Gastrocnemius medialis (tissue), 4 donors: ENCODE measurements around the gene CACNA1B. TPM values are rescaled to one million over a fixed set of nuclear protein-coding genes. Genes with fewer than 3 reads are reported as not detected.

Experiments used
- ATAC-seq, 2 donors: fragments of 150-250 bp; one replicate each; pipeline ENCODE4 v1.9.1; 2016
- DNase-seq, 2 donors: peaks; one replicate each; pipeline ENCODE4 v3.0.0-alpha.2; 2019
- H3K27ac ChIP-seq, 4 donors: fragments of 200-600 bp; sonication (generic); 1 replicate in 1 of 4; 2 replicates in 3 of 4; pipeline ENCODE4 v1.5.1; 2016 to 2018; ENCODE audit warnings: mild to moderate bottlenecking in 2 of 4, moderate library complexity in 1 of 4
- H3K27me3 ChIP-seq, 3 donors: fragments of 200-600 bp; sonication (generic) in 2 of 3; 1 replicate in 1 of 3; 2 replicates in 2 of 3; pipeline versions ENCODE4 v1.5.1 to v1.6.0; 2016 to 2019; ENCODE audit warnings: mild to moderate bottlenecking in 1 of 3, moderate library complexity in 1 of 3
- H3K36me3 ChIP-seq, 2 donors: fragments of 200-600 bp; sonication (generic) in 1 of 2; one replicate each; pipeline ENCODE4 v1.5.1; 2017 to 2018
- H3K4me1 ChIP-seq, 2 donors: fragments of 200-600 bp; sonication (generic) in 1 of 2; one replicate each; pipeline ENCODE4 v1.5.1; 2016 to 2017; ENCODE audit warnings: mild to moderate bottlenecking in 2 of 2
- H3K4me3 ChIP-seq, 4 donors: fragments of 200-600 bp; sonication (generic) in 3 of 4; 1 replicate in 1 of 4; 2 replicates in 3 of 4; pipeline ENCODE4 v1.5.1; 2016 to 2019; ENCODE audit warnings: mild to moderate bottlenecking in 2 of 4
- H3K9me3 ChIP-seq, 3 donors: fragments of 200-600 bp; sonication (generic) in 2 of 3; 1 replicate in 1 of 3; 2 replicates in 2 of 3; pipeline ENCODE4 v1.5.1; 2016 to 2019
- POLR2A ChIP-seq, 2 donors: fragments of 450-650 bp; IDR thresholded peaks; one replicate each; pipeline ENCODE4 v1.6.1; 2017; ENCODE audit warnings: antibody characterized with exemption in 2 of 2, mild to moderate bottlenecking in 2 of 2, moderate library complexity in 2 of 2
- in situ Hi-C, 4 donors: fragments of 200-750 bp; cut with MboI; loops; one replicate each; pipeline versions ENCODE4 v1.15.0 to v1.8.0; 2017; ENCODE audit warnings: low sequenced_read_pairs in 4 of 4
- intact Hi-C: fragments of 100-400 bp; cut with DNase I; formaldehyde crosslinking; loops from one replicate; pipeline ENCODE4 v1.15.1; 2023; ENCODE audit warnings: low total_unique reads
- total RNA-seq, 4 donors: library from RNA; depleted of rRNA; stranded (reverse); fragments of >200 nt; gene quantifications; one replicate each; pipeline versions ENCODE4 v1.1.0 to v1.2.3, GENCODE V29; 2016
- TF ChIP-seq, protein P1 (sequence below), 5 experiments: fragments of 450-650 bp in 3 of 5; fragments of 200-600 bp in 2 of 5; sonication (generic) in 2 of 5; IDR thresholded peaks in 4 of 5; conservative IDR thresholded peaks in 1 of 5; 1 replicate in 4 of 5; 2 replicates in 1 of 5; pipeline ENCODE4 v1.5.1; 2016 to 2019; ENCODE audit warnings: antibody characterized with exemption in 5 of 5, mild to moderate bottlenecking in 3 of 5, moderate library complexity in 3 of 5

Gene CACNA1B
- total RNA-seq, 4 donors from 2014 or later: 0.07 TPM; not detected in 3

DNA sequence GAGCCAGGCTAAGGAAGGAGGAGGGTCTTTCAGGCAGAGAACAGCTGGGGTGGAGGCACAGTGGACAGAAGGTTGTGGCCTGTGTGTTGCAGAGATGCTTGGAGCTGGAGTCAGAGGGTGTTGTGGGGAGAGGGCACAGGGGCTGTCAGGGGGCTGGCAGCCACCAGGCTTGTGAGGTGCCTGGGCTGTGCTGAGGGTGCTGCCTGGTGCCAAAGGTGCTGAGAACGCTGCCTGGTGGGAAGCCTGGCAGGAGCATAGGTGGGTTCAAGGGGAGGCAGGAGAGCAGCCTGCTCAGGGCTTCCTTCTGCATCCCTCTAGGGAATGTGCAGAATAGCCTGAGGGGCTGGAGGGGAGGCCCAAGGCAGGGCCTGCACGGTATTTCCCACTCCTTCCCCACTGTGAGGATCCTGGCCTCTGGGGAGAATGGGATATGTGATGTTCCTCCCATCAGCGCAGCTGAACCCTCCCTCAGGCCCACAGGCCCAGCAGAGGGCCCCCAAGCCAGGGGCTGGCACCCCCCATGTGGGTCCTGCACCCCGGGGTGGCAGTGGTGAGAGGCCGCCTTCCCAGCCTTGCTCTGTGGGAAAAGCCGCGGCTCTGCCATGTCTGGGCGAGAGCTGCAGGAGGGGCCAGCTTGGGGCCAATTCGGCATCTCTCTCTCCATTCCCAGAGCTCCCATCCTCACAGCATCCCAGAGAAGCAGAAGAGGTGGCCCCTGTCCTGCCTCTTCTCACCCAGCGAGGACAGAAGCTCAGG lies 76.3 kb downstream of the CACNA1B start:
- no peak for ATAC-seq
- H3K4me1 ChIP-seq: no peaks in the 10 kb centered on the region
- no peak for TF ChIP-seq POLR2A (IDR thresholded peaks at IDR 0.05)
- TF ChIP-seq, protein P1, sequence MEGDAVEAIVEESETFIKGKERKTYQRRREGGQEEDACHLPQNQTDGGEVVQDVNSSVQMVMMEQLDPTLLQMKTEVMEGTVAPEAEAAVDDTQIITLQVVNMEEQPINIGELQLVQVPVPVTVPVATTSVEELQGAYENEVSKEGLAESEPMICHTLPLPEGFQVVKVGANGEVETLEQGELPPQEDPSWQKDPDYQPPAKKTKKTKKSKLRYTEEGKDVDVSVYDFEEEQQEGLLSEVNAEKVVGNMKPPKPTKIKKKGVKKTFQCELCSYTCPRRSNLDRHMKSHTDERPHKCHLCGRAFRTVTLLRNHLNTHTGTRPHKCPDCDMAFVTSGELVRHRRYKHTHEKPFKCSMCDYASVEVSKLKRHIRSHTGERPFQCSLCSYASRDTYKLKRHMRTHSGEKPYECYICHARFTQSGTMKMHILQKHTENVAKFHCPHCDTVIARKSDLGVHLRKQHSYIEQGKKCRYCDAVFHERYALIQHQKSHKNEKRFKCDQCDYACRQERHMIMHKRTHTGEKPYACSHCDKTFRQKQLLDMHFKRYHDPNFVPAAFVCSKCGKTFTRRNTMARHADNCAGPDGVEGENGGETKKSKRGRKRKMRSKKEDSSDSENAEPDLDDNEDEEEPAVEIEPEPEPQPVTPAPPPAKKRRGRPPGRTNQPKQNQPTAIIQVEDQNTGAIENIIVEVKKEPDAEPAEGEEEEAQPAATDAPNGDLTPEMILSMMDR (IDR thresholded peaks at IDR 0.05 in 4 of 5, conservative IDR thresholded peaks at IDR 0.05 in 1 of 5): no peak

DNA sequence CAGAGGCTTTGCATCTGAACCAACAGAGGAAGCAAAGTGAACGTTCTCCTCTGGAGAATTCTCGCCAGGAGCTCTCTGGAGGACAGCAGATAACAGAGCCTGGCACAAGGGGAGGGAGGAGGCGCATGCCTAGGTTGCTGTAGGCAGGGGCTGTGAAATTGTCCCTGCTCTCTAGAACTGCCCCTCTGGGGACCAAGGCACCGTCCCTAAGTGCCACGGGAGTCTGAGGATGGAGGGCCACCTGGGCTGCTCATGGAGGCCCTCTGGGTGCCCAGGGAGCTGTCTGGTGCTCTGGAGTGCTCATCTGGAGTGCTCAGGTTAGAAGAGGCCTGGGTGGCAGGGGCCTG lies 77.6 kb downstream of the CACNA1B start:
- no peaks in the 10 kb centered on the region for H3K27me3 ChIP-seq
- in situ Hi-C loops (no loop called here), intact Hi-C loops (no loop called here)
- no peaks in the 10 kb centered on the region for H3K4me1 ChIP-seq
- TF ChIP-seq, protein P1 (IDR thresholded peaks at IDR 0.05 in 4 of 5, conservative IDR thresholded peaks at IDR 0.05 in 1 of 5): no peak
- TF ChIP-seq POLR2A (IDR thresholded peaks at IDR 0.05): no peak
- ATAC-seq: no peak
- no peak for DNase-seq
- H3K27ac ChIP-seq: no peak overlapping the region
- H3K9me3 ChIP-seq: no peaks in the 10 kb centered on the region
- H3K36me3 ChIP-seq: no peaks in the 10 kb centered on the region
- H3K4me3 ChIP-seq: no peak overlapping the region

More for the DNA sequence above, 76.3 kb downstream of the CACNA1B start:
- H3K27ac ChIP-seq: no peak overlapping the region
- no peaks in the 10 kb centered on the region for H3K9me3 ChIP-seq
- H3K36me3 ChIP-seq: no peaks in the 10 kb centered on the region
- in situ Hi-C loops (no loop called here), intact Hi-C loops (no loop called here)
- H3K27me3 ChIP-seq: peaks cover 0 to 3% (median 0%) of the 10 kb centered on the region in 3 donors
- DNase-seq: no peak
- no peak overlapping the region for H3K4me3 ChIP-seq

DNA sequence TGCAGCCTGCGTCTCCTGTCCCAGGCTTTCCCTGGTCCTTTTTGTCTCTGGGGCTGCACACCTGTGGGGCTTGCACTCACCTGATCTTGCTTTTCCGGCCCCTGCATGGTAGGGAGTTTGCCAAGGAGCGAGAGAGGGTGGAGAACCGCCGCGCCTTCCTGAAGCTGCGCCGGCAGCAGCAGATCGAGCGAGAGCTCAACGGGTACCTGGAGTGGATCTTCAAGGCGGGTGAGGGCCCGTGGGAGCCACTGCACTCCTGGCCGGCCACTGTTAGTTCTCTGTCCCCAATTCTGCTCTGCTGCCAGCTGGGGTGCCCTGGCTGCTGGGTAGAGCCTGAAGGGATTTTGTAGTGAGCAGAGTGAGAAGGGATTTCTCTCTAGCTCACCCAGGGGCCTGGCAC lies 78.0 kb downstream of the CACNA1B start:
- intact Hi-C loops: no loop called here
- Histone ChIP-seq H3K36me3 (no peaks in the 10 kb centered on the region), H3K27me3 (no peaks in the 10 kb centered on the region), H3K4me1 (no peaks in the 10 kb centered on the region), H3K4me3 (no peak overlapping the region), H3K27ac (no peak overlapping the region), H3K9me3 (no peaks in the 10 kb centered on the region)
- ATAC-seq (no peak), DNase-seq (no peak)
- TF ChIP-seq, protein P1 (IDR thresholded peaks at IDR 0.05 in 4 of 5, conservative IDR thresholded peaks at IDR 0.05 in 1 of 5): no peak
- in situ Hi-C loops: no loop called here

DNA sequence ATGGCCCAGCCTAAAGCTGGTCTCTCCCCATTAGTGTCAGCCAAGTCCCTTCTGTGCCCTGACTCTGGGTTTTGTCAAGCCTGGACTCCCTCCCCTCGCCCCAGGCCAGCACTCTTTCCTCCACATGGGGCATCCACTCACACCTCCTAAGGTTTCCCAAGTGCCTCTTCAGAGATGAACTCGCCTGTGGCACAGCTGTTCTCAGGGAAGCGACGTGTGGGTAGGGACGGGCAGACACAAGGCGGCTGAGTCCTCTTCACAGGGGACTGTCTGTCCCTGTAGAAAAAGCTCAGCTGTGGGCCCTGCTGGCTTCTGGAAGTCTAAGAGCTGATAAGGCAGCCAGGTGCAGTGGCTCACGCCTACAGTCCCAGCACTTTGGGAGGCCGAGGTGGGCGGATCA lies 78.5 kb downstream of the CACNA1B start:
- H3K4me1 ChIP-seq: no peaks in the 10 kb centered on the region
- no peaks in the 10 kb centered on the region for H3K27me3 ChIP-seq
- in situ Hi-C loops (no loop called here), intact Hi-C loops (no loop called here)
- no peak overlapping the region for H3K27ac ChIP-seq
- no peaks in the 10 kb centered on the region for H3K36me3 ChIP-seq
- H3K9me3 ChIP-seq: no peaks in the 10 kb centered on the region
- no peak overlapping the region for H3K4me3 ChIP-seq
- ATAC-seq (no peak), DNase-seq (no peak)
- TF ChIP-seq POLR2A (IDR thresholded peaks at IDR 0.05): no peak
- TF ChIP-seq, protein P1 (IDR thresholded peaks at IDR 0.05 in 4 of 5, conservative IDR thresholded peaks at IDR 0.05 in 1 of 5): no peak
